HEK293 (cell line): Measurements from ENCODE around the gene SEC23B.
"Not testable (repeated sequence)": the region's sequence is repeated elsewhere in the genome, so short reads cannot be mapped to it uniquely, and the experiment has no call there.

Source experiments
- CTCF ChIA-PET: fragments of 350-600 bp; formaldehyde crosslinking; extraction: SDS; loops from one replicate; lab custom pipeline; 2021; ENCODE audit warnings: antibody characterized with exemption; lab: Yijun Ruan, JAX
- POLR2A ChIA-PET: fragments of 300-600 bp; formaldehyde crosslinking; extraction: SDS; loops from one replicate; lab custom pipeline; 2020; ENCODE audit warnings: antibody characterized with exemption, inconsistent platforms; lab: Yijun Ruan, JAX
- H3K27ac ChIP-seq: fragments of 200-500 bp; sonication (Bioruptor generic); 2 replicates; pipeline ENCODE4 v1.5.1; 2014; ENCODE audit warnings: low read depth, low read length, control low read depth, inconsistent platforms; ENCODE audit errors: extremely low read depth
- H3K36me3 ChIP-seq, 2 experiments: fragments of 200-500 bp in 1 of 2; sonication (Bioruptor generic) in 1 of 2; 1 replicate in 1 of 2; 2 replicates in 1 of 2; pipeline ENCODE4 v1.5.1; 2014 to 2017; ENCODE audit warnings: inconsistent platforms in 2 of 2, low read length in 2 of 2; ENCODE audit not compliant: control insufficient read depth in 2 of 2, insufficient read depth in 1 of 2
- H3K4me1 ChIP-seq: fragments of 200-500 bp; sonication (Bioruptor generic); 2 replicates; pipeline ENCODE4 v1.5.1; 2014; ENCODE audit warnings: mild to moderate bottlenecking, low read length, inconsistent platforms; ENCODE audit not compliant: control insufficient read depth, insufficient read depth
- H3K4me3 ChIP-seq: 2 replicates; pipeline ENCODE4 v1.5.1; 2011; ENCODE audit warnings: low read depth, mild to moderate bottlenecking, control low read depth, low read length, moderate library complexity
- H3K9me3 ChIP-seq: fragments of 200-500 bp; sonication (Bioruptor generic); 2 replicates; pipeline ENCODE4 v1.5.1; 2014; ENCODE audit warnings: low read depth, low read length, inconsistent platforms; ENCODE audit not compliant: control insufficient read depth, insufficient read depth
- EGR2 ChIP-seq: fragments of 450-650 bp; formaldehyde crosslinking; IDR thresholded peaks from 2 replicates; pipeline ENCODE4 v1.5.1; 2016; ENCODE audit warnings: low read depth, missing biosample characterization, missing genetic modification characterization
- PRDM2 ChIP-seq: fragments of 450-650 bp; formaldehyde crosslinking; IDR thresholded peaks from 2 replicates; pipeline ENCODE4 v1.5.1; 2016; ENCODE audit warnings: missing biosample characterization, missing genetic modification characterization, borderline replicate concordance
- YY2 ChIP-seq: fragments of 450-650 bp; formaldehyde crosslinking; IDR thresholded peaks from 2 replicates; pipeline ENCODE4 v1.5.1; 2016; ENCODE audit warnings: missing biosample characterization, missing genetic modification characterization
- ZEB2 ChIP-seq: fragments of 450-650 bp; formaldehyde crosslinking; IDR thresholded peaks from 2 replicates; pipeline ENCODE4 v1.5.1; 2016; ENCODE audit warnings: missing biosample characterization, missing genetic modification characterization
- ZNF18 ChIP-seq: fragments of 450-650 bp; formaldehyde crosslinking; IDR thresholded peaks from 2 replicates; pipeline ENCODE4 v1.5.1; 2016; ENCODE audit warnings: missing biosample characterization, missing genetic modification characterization
- ZNF26 ChIP-seq: fragments of 450-650 bp; formaldehyde crosslinking; IDR thresholded peaks from 2 replicates; pipeline ENCODE4 v1.5.1; 2016; ENCODE audit warnings: missing biosample characterization, missing genetic modification characterization
- ZNF292 ChIP-seq: fragments of 450-650 bp; formaldehyde crosslinking; IDR thresholded peaks from 2 replicates; pipeline ENCODE4 v1.5.1; 2016; ENCODE audit warnings: low read depth, missing biosample characterization, missing genetic modification characterization, borderline replicate concordance
- ZNF311 ChIP-seq: fragments of 450-650 bp; formaldehyde crosslinking; IDR thresholded peaks from 2 replicates; pipeline ENCODE4 v1.5.1; 2017; ENCODE audit warnings: missing biosample characterization, missing genetic modification characterization, borderline replicate concordance
- ZNF324 ChIP-seq: fragments of 450-650 bp; formaldehyde crosslinking; IDR thresholded peaks from 2 replicates; pipeline ENCODE4 v1.5.1; 2016; ENCODE audit warnings: missing biosample characterization, missing genetic modification characterization
- ZNF366 ChIP-seq: fragments of 450-650 bp; formaldehyde crosslinking; conservative IDR thresholded peaks from 2 replicates; pipeline ENCODE4 v1.5.1; 2016; ENCODE audit warnings: missing biosample characterization, missing genetic modification characterization
- ZNF48 ChIP-seq: fragments of 450-650 bp; formaldehyde crosslinking; IDR thresholded peaks from 2 replicates; pipeline ENCODE4 v1.5.1; 2016; ENCODE audit warnings: missing biosample characterization, missing genetic modification characterization
- ZNF510 ChIP-seq: fragments of 450-650 bp; formaldehyde crosslinking; IDR thresholded peaks from 2 replicates; pipeline ENCODE4 v1.5.1; 2018; ENCODE audit warnings: mild to moderate bottlenecking, missing genetic modification characterization, missing biosample characterization; ENCODE audit not compliant: insufficient replicate concordance
- ZNF571 ChIP-seq: fragments of 450-650 bp; formaldehyde crosslinking; IDR thresholded peaks from 2 replicates; pipeline ENCODE4 v1.5.0; 2017; ENCODE audit warnings: missing biosample characterization, missing genetic modification characterization
- ZNF654 ChIP-seq: fragments of 450-650 bp; formaldehyde crosslinking; IDR thresholded peaks from 2 replicates; pipeline ENCODE4 v1.5.1; 2016; ENCODE audit warnings: low read depth, missing biosample characterization, missing genetic modification characterization
- TF ChIP-seq, protein P1 (sequence below): fragments of 450-650 bp; formaldehyde crosslinking; IDR thresholded peaks from 2 replicates; pipeline ENCODE4 v1.5.1; 2016; ENCODE audit warnings: missing biosample characterization, missing genetic modification characterization

The SEC23B gene

GRCh38 chr20:18514127-18514526 is 6.4 kb downstream of the SEC23B start (continued):
- TF ChIP-seq PRDM2 = no peak

DNA sequence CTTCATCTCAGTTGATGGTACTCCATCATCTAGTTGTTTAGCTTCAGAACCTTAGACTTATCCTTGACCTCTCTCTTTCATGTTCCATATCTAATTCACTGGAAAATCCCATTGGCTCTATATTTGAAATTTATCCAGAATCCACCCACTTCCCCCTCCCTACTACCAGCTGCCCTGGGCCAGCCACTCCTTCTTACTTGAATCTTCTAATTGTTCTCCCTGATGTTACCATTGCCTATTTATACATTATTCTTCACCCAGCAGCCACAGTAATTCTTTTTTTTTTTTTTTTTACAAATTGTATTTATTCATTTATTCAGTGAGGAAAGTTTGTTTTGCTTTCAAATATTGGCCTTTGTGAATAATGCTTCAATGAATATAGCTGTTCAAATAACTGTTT is 8.2 kb downstream of the SEC23B start:
- CTCF ChIA-PET = no interaction called here
- POLR2A ChIA-PET = no interaction called here
- Histone ChIP-seq H3K27ac (no peak overlapping the region), H3K9me3 (no peaks in the 10 kb centered on the region), H3K4me1 (no peaks in the 10 kb centered on the region), H3K4me3 (no peak overlapping the region), H3K36me3 (peaks cover 27 to 65% of the 10 kb centered on the region in 2 experiments)
- no peak for TF ChIP-seq ZNF292 (tag by site-specific recombination)
- no peak for TF ChIP-seq ZNF26 (tag by site-specific recombination)
- no peak for TF ChIP-seq ZNF654
- no peak for TF ChIP-seq ZNF18
- TF ChIP-seq ZNF324 (tag by site-specific recombination) = no peak
- no peak for TF ChIP-seq ZNF366 (tag by site-specific recombination)
- TF ChIP-seq EGR2 (tag by site-specific recombination) = no peak
- no peak for TF ChIP-seq ZNF311 (tag by site-specific recombination)
- TF ChIP-seq ZEB2 (tag by site-specific recombination) = no peak
- TF ChIP-seq, protein P1, sequence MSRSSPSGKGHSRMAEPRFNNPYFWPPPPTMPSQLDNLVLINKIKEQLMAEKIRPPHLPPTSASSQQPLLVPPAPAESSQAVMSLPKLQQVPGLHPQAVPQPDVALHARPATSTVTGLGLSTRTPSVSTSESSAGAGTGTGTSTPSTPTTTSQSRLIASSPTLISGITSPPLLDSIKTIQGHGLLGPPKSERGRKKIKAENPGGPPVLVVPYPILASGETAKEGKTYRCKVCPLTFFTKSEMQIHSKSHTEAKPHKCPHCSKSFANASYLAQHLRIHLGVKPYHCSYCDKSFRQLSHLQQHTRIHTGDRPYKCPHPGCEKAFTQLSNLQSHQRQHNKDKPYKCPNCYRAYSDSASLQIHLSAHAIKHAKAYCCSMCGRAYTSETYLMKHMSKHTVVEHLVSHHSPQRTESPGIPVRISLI = no peak
- no peak for TF ChIP-seq ZNF571 (tag by site-specific recombination)
- TF ChIP-seq YY2 (tag by site-specific recombination) = no peak
- no peak for TF ChIP-seq ZNF48 (tag by site-specific recombination)
- TF ChIP-seq ZNF510 = no peak

- not testable (repeated sequence) for H3K9me3 ChIP-seq, H3K4me1 ChIP-seq, H3K4me3 ChIP-seq, H3K27ac ChIP-seq
- ChIA-PET POLR2A (interaction anchor here (2.1 kb wide), 1 partner anchor 15 kb away, joined by 6 read pairs; the partner anchor contains the start of gene SEC23B), CTCF (interaction anchor here (0.6 kb wide), 1 partner anchor 18 kb away, joined by 5 read pairs; no protein-coding TSS in a partner anchor)
- H3K36me3 ChIP-seq = peaks cover 17 to 47% of the 10 kb centered on the region in 2 experiments; a peak in 2 of 3 replicates
These were observed 14.3 kb downstream of the SEC23B start for GRCh38 chr20:18522066-18522465.
